GM18868 (cell line): ENCODE data around the gene ARHGAP15.
A peak's percentile ranks its signal among the peaks of the same experiment; 100 is the strongest.

Source experiments
- ATAC-seq: cut with Tn5 transposase; IDR thresholded peaks from one replicate; pipeline ENCODE4 v1.9.1; 2021; ENCODE audit warnings: mild to moderate bottlenecking, moderate library complexity; ENCODE audit not compliant: unreplicated experiment

ARHGAP15 gene

GRCh38 chr2:143142598-143142997, 13.4 kb downstream of the ARHGAP15 start:
- no peak for ATAC-seq

- no peak for ATAC-seq
Observed at GRCh38 chr2:143144813-143145455, 15.7 kb downstream of the ARHGAP15 start.

- ATAC-seq: no peak
Observed at GRCh38 chr2:143146366-143146765, 17.1 kb downstream of the ARHGAP15 start.

- ATAC-seq: no peak
Observed at GRCh38 chr2:143146815-143147530, 17.8 kb downstream of the ARHGAP15 start.

- no peak for ATAC-seq
Observed at GRCh38 chr2:143148011-143148410, 18.8 kb downstream of the ARHGAP15 start.

- ATAC-seq: peak; percentile 27
Observed at GRCh38 chr2:143148757-143149156, 19.5 kb downstream of the ARHGAP15 start.

- ATAC-seq: peak; percentile 79
Observed at GRCh38 chr2:143150287-143150686, 21.1 kb downstream of the ARHGAP15 start.

- no peak for ATAC-seq
Observed at GRCh38 chr2:143151111-143151752, 22.0 kb downstream of the ARHGAP15 start.

- ATAC-seq: no peak
Observed at GRCh38 chr2:143152219-143152618, 23.0 kb downstream of the ARHGAP15 start.

- no peak for ATAC-seq
Observed at GRCh38 chr2:143152637-143153036, 23.4 kb downstream of the ARHGAP15 start.

- no peak for ATAC-seq
Observed at GRCh38 chr2:143155661-143156060, 26.4 kb downstream of the ARHGAP15 start.

- no peak for ATAC-seq
Observed at GRCh38 chr2:143157001-143157400, 27.8 kb downstream of the ARHGAP15 start.

- ATAC-seq: no peak
Observed at GRCh38 chr2:143157418-143157817, 28.2 kb downstream of the ARHGAP15 start.

- ATAC-seq: no peak
Observed at GRCh38 chr2:143158098-143158497, 28.9 kb downstream of the ARHGAP15 start.

GRCh38 chr2:143158551-143159485, 29.6 kb downstream of the ARHGAP15 start:
- peak; percentile 61 for ATAC-seq

GRCh38 chr2:143159486-143159840, 30.2 kb downstream of the ARHGAP15 start:
- ATAC-seq: no peak

GRCh38 chr2:143160732-143161707, 31.8 kb downstream of the ARHGAP15 start:
- ATAC-seq: no peak

- ATAC-seq: peak; percentile 86
Observed at GRCh38 chr2:143162123-143162837, 33.1 kb downstream of the ARHGAP15 start.

GRCh38 chr2:143162997-143163396, 33.8 kb downstream of the ARHGAP15 start:
- ATAC-seq: no peak
